ENCODE data around the gene ASPG.

Gene ASPG

DNA sequence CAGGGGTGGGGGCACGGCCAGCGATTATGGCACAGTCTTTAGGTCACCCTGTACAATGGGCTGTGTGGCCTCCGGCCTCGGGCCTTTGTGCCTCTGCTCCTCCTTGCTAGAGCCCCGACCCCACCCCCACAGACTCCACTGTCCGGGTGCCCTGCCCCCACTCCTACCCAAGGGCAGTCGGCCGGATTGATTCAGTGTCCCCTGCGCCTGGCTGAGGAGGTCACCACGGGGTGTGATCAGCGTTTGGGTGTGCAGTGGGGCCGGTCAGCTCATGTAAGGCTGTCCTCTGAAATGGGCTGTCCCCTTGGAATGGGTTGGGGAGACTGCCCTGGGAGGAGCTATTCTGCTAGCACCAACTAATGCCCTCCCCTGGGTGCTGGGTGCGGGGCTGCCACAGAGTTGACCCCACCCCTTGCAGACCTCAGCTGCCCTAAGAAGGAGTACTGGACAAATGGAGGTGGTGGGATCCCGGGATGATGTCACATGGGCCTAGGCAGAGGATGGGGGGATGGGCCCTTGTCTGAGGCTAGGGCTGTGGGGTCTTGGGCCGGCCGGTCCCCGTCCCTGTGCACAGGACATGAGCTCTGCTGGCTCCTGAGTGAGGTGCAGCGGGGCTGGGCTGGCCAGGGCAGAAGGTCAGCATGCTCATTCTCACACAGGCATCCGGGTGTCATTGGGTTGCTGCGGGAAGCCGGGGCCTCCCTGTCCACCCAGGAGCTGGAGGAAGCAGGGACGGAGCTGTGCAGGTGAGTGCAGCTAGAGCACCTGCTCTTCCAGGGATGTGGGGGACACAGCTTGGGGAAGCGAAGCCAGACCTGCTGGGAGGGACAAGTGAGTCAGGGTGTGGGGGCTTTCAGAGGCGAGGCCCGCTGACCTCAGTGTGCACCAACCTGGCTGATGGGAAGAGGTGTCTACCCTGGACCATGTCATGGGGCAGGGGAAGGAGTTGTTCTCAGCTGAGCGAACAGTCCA lies 23.4 kb downstream of the ASPG start:
- H3K36me3 ChIP-seq (ENCODE audit: insufficient read depth, low read length), result no peaks in the 10 kb centered on the region
- no peaks in the 10 kb centered on the region for H3K9me3 ChIP-seq (ENCODE audit: insufficient read depth, low read depth, low read length)
- 77% methylated on average over 25 of the region's 26 CpGs for WGBS
- H3K4me1 ChIP-seq (ENCODE audit: insufficient read depth, low read length), result 0 out of 2 replicates have a peak, but pooled peaks cover 3% of the 10 kb centered on the region
- no peak overlapping the region for H3K4me3 ChIP-seq (ENCODE audit: low read length)
- no peak overlapping the region for H3K27ac ChIP-seq (ENCODE audit: low read depth, low read length)
- H3K9ac ChIP-seq (ENCODE audit: low read depth, low read length), result no peak overlapping the region
- no peaks in the 10 kb centered on the region for H3K27me3 ChIP-seq (ENCODE audit: insufficient read depth, low read length)

DNA sequence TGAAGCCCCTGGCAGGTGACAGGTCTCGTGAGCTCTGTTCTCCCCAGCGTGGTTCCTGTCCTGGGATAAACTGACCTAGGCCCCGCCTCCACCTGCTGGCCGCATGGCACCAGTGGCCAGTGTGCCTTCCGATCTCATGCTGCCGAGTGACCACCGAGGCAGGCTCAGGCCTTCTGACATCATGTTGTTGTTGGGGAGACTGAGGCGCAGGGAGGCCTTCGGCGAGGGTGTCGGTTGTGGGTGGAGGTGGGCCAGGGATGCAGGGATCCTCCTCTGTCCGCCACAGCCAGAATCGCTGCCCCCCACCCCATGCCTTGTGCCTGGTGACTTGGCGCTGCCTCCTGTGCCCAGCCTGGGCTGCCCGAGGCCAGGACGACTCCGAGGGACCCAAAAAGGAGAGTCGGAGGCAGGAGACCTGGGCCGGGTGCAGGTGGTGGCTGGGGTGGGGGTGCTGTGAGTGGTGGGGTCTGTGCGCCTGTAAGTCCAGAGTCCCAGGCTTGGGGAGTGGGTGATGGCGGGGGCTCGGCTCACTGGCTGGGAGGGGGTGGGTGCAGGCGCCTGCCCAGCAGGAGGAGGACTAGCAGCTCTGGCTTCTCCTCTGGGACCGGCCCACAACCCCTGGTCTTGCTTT lies 24.3 kb downstream of the ASPG start:
- Histone ChIP-seq H3K4me3 (ENCODE audit: low read length) (no peak overlapping the region), H3K4me1 (ENCODE audit: insufficient read depth, low read length) (0 out of 2 replicates have a peak, but pooled peaks cover 3% of the 10 kb centered on the region), H3K27ac (ENCODE audit: low read depth, low read length) (no peak overlapping the region), H3K27me3 (ENCODE audit: insufficient read depth, low read length) (peaks cover 3% of the 10 kb centered on the region; the same call in 1 of the 2 replicates), H3K9ac (ENCODE audit: low read depth, low read length) (no peak overlapping the region), H3K9me3 (ENCODE audit: insufficient read depth, low read depth, low read length) (no peaks in the 10 kb centered on the region), H3K36me3 (ENCODE audit: insufficient read depth, low read length) (no peaks in the 10 kb centered on the region)
- 92% methylated on average over 24 of the region's 24 CpGs for WGBS

GRCh38 chr14:104110491-104111209 lies 25.1 kb downstream of the ASPG start:
- no peak overlapping the region for H3K9ac ChIP-seq (ENCODE audit: low read depth, low read length)
- 88% methylated on average over 18 of the region's 18 CpGs for WGBS
- H3K9me3 ChIP-seq (ENCODE audit: insufficient read depth, low read depth, low read length), result no peaks in the 10 kb centered on the region
- no peak overlapping the region for H3K27ac ChIP-seq (ENCODE audit: low read depth, low read length)
- H3K4me3 ChIP-seq (ENCODE audit: low read length), result no peak overlapping the region
- peaks cover 8% of the 10 kb centered on the region; the same call in 1 of the 2 replicates for H3K27me3 ChIP-seq (ENCODE audit: insufficient read depth, low read length)
- H3K4me1 ChIP-seq (ENCODE audit: insufficient read depth, low read length), result 0 out of 2 replicates have a peak, but pooled peaks cover 3% of the 10 kb centered on the region
- H3K36me3 ChIP-seq (ENCODE audit: insufficient read depth, low read length), result no peaks in the 10 kb centered on the region

- 88% methylated on average over 20 of the region's 21 CpGs for WGBS
These were observed 26.0 kb downstream of the ASPG start for GRCh38 chr14:104111301-104112112.

GRCh38 chr14:104112113-104112505 lies 26.6 kb downstream of the ASPG start:
- Histone ChIP-seq H3K27ac (ENCODE audit: low read depth, low read length) (no peak overlapping the region), H3K9me3 (ENCODE audit: insufficient read depth, low read depth, low read length) (no peaks in the 10 kb centered on the region), H3K27me3 (ENCODE audit: insufficient read depth, low read length) (peaks cover 23% of the 10 kb centered on the region), H3K4me1 (ENCODE audit: insufficient read depth, low read length) (0 out of 2 replicates have a peak, but pooled peaks cover 3% of the 10 kb centered on the region), H3K9ac (ENCODE audit: low read depth, low read length) (no peak overlapping the region), H3K4me3 (ENCODE audit: low read length) (no peak overlapping the region), H3K36me3 (ENCODE audit: insufficient read depth, low read length) (no peaks in the 10 kb centered on the region)
- WGBS, result 96% methylated on average over 6 of the region's 6 CpGs

More at GRCh38 chr14:104111301-104112112, 26.0 kb downstream of the ASPG start:
- Histone ChIP-seq H3K27ac (ENCODE audit: low read depth, low read length) (no peak overlapping the region), H3K4me3 (ENCODE audit: low read length) (no peak overlapping the region), H3K4me1 (ENCODE audit: insufficient read depth, low read length) (0 out of 2 replicates have a peak, but pooled peaks cover 3% of the 10 kb centered on the region), H3K9me3 (ENCODE audit: insufficient read depth, low read depth, low read length) (no peaks in the 10 kb centered on the region), H3K9ac (ENCODE audit: low read depth, low read length) (no peak overlapping the region), H3K27me3 (ENCODE audit: insufficient read depth, low read length) (peaks cover 17% of the 10 kb centered on the region), H3K36me3 (ENCODE audit: insufficient read depth, low read length) (no peaks in the 10 kb centered on the region)

GRCh38 chr14:104112609-104113571 lies 27.4 kb downstream of the ASPG start:
- Histone ChIP-seq H3K9ac (ENCODE audit: low read depth, low read length) (no peak overlapping the region), H3K27ac (ENCODE audit: low read depth, low read length) (no peak overlapping the region), H3K4me3 (ENCODE audit: low read length) (no peak overlapping the region), H3K36me3 (ENCODE audit: insufficient read depth, low read length) (no peaks in the 10 kb centered on the region), H3K9me3 (ENCODE audit: insufficient read depth, low read depth, low read length) (no peaks in the 10 kb centered on the region), H3K4me1 (ENCODE audit: insufficient read depth, low read length) (0 out of 2 replicates have a peak, but pooled peaks cover 3% of the 10 kb centered on the region), H3K27me3 (ENCODE audit: insufficient read depth, low read length) (peaks cover 30% of the 10 kb centered on the region)
- 82% methylated on average over 17 of the region's 17 CpGs for WGBS

GRCh38 chr14:104113631-104114420 lies 28.3 kb downstream of the ASPG start:
- H3K4me1 ChIP-seq (ENCODE audit: insufficient read depth, low read length), result no peaks in the 10 kb centered on the region
- no peaks in the 10 kb centered on the region for H3K36me3 ChIP-seq (ENCODE audit: insufficient read depth, low read length)
- peaks cover 40% of the 10 kb centered on the region for H3K27me3 ChIP-seq (ENCODE audit: insufficient read depth, low read length)
- H3K9me3 ChIP-seq (ENCODE audit: insufficient read depth, low read depth, low read length), result no peaks in the 10 kb centered on the region
- 89% methylated on average over 23 of the region's 23 CpGs for WGBS
- H3K4me3 ChIP-seq (ENCODE audit: low read length), result no peak overlapping the region
- no peak overlapping the region for H3K27ac ChIP-seq (ENCODE audit: low read depth, low read length)
- H3K9ac ChIP-seq (ENCODE audit: low read depth, low read length), result no peak overlapping the region

DNA sequence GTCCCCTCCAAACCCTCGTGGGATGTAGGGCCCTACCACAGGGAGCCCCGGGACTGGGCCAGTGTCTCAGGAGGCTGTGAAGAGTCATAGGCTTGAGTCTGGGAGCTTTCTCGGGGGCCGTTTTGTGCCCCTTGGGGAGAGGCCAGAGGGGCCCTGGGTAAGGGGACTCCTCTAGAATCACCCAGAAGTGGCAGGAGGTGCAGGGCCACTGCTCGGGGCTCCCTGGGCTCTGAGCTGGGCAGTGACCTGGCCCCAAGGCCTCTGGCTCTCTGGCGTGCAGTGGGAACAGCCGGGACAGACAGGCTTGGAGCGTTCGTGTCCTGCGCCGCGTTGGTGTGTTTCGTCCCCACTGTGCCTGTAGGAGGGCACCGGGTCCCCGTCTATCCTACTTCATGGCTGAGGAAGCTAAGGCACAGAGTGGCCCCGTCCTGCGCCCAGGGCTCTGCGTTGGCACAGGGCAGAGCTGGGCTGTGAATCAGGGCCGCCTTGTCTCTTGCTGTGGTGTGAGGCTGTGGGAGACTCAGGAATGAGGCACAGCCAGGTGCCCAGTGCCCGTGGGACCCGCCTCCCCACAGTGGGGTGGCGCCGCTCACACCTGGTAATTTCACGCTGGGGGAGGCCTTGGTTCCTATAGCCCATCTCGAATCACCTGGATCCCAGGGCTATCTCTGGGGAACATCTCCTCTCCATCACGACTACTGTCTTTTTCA lies 29.1 kb downstream of the ASPG start:
- Histone ChIP-seq H3K27ac (ENCODE audit: low read depth, low read length) (no peak overlapping the region), H3K4me1 (ENCODE audit: insufficient read depth, low read length) (no peaks in the 10 kb centered on the region), H3K9me3 (ENCODE audit: insufficient read depth, low read depth, low read length) (no peaks in the 10 kb centered on the region), H3K9ac (ENCODE audit: low read depth, low read length) (no peak overlapping the region), H3K27me3 (ENCODE audit: insufficient read depth, low read length) (peaks cover 47% of the 10 kb centered on the region), H3K4me3 (ENCODE audit: low read length) (no peak overlapping the region), H3K36me3 (ENCODE audit: insufficient read depth, low read length) (no peaks in the 10 kb centered on the region)
- WGBS, result 91% methylated on average over 26 of the region's 26 CpGs

DNA sequence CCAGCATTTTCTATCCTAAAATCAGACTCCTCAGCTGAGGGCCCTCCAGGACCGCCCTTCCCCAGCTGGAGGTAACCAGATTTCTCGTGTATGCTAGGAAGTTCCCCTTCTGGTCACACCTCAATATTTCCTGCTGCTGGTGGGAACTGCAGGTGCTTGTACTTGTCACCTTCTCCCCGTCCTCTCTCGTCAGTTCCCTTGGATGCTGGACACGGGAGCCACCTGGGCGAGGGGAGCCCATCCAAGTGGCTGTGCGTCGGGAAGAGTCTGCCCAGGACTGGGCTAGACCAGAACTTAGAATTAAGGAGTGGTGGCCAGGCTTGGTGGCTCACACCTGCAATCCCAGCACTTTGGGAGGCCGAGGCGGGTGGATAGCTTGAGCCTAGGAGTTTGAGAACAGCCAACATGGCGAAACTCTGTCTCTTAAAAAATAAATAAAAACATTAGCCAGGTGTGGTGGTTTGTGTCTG lies 29.7 kb downstream of the ASPG start:
- no peak overlapping the region for H3K9ac ChIP-seq (ENCODE audit: low read depth, low read length)
- H3K4me3 ChIP-seq (ENCODE audit: low read length), result no peak overlapping the region
- H3K27ac ChIP-seq (ENCODE audit: low read depth, low read length), result no peak overlapping the region
- H3K4me1 ChIP-seq (ENCODE audit: insufficient read depth, low read length), result no peaks in the 10 kb centered on the region
- H3K9me3 ChIP-seq (ENCODE audit: insufficient read depth, low read depth, low read length), result no peaks in the 10 kb centered on the region
- WGBS, result 86% methylated on average over 10 of the region's 11 CpGs
- H3K27me3 ChIP-seq (ENCODE audit: insufficient read depth, low read length), result peaks cover 53% of the 10 kb centered on the region
- H3K36me3 ChIP-seq (ENCODE audit: insufficient read depth, low read length), result no peaks in the 10 kb centered on the region

Measured in HUES64 (cell line).